HG03521 (cell line): ENCODE data around the gene BCL11B.

Experiments used
- ATAC-seq: cut with Tn5 transposase; IDR thresholded peaks from one replicate; pipeline ENCODE4 v1.9.1; 2021; ENCODE audit warnings: mild to moderate bottlenecking, moderate library complexity; ENCODE audit not compliant: unreplicated experiment

Gene BCL11B

DNA sequence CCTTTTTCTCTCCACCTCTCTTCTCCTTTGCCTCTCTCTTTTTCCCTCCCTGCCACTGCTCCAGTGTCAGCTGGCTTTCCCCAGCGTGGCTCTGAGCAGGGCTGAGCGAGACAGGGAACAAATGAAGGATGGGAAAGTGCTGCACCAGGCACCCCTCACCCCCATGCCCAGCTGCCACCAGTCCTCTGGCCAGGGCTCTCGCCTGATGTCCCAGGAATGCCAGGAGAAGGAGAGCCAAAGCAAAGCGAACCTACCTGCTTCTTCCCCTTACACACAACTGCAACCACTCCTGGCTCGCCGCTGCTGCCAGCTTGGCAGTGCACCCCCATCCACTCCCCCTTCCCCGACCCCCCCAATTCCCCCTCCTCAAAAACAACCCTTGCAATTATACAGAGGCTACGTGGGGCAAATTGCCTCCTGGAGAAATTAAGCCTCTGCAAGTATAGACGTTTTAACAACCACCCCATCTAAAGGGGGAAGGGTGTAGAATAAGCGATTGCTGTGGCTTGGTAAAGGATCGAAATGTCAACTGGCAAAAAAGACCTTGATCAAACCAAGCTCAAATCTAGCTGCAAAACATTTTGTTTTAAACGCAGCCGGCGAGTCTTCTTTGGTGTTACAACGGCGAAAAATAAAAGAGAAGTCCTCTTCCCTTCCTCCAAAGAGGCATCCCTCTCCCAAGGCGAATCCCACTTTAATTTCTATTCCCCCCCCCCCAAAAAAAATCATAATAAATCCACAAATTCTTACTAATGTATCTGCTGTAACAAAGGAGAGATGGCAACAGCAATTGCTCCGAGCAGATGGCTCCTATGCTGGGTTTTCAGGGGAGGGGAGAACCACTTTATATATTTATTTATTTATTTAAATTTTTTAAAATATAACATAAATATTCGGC, 2.9 kb downstream of the BCL11B start:
- ATAC-seq = no peak

GRCh38 chr14:99267837-99268781, 3.9 kb downstream of the BCL11B start:
- no peak for ATAC-seq

GRCh38 chr14:99267381-99267780, 4.6 kb downstream of the BCL11B start:
- ATAC-seq = no peak

DNA sequence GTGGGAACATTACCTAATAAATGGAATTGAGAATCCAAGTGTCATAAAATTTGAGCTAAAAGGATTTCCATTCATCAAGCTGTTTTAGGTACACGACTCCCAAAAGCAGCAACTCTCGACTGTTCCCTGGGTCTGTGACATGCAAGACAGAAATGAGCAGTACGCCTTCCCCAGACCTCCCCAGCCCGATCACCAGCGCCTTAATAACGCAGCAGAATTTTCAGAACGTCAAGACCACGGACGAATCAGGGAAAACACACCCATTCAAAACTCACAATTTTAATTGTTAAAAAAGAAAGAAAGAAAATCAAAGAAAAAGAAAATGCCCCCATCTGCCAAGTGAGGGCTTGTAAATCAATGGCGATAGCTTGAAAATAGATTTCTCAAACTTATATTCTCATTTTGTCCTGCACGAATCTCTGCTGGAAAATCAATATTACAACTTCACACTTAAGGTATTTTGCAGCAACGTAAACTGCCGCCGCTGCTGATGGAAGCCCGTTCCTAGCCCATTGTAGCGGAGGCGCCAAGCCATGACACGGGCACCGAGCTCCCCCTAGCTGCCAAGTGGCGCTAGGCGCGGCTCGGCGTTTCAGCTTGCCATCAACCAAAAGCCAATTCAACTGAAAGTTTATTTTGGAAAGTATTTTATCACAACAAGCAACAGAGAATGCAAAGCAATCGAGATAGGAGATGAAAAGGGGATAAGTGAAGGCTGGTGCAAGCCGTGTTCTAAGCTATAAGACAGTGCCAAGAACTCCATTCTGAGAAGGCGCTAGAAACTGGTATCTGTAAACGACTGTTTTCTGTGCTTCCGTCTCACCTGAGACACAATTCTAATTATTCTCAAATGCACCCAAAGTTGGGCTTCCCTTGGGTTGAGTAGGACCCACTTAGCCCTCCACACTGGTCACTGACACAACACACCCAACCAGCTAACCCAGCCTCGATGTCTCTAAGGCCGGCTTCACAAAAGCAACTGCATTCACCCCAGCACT, 5.5 kb downstream of the BCL11B start:
- ATAC-seq = peak; percentile 73

GRCh38 chr14:99265571-99265970, 6.4 kb downstream of the BCL11B start:
- ATAC-seq = no peak

DNA sequence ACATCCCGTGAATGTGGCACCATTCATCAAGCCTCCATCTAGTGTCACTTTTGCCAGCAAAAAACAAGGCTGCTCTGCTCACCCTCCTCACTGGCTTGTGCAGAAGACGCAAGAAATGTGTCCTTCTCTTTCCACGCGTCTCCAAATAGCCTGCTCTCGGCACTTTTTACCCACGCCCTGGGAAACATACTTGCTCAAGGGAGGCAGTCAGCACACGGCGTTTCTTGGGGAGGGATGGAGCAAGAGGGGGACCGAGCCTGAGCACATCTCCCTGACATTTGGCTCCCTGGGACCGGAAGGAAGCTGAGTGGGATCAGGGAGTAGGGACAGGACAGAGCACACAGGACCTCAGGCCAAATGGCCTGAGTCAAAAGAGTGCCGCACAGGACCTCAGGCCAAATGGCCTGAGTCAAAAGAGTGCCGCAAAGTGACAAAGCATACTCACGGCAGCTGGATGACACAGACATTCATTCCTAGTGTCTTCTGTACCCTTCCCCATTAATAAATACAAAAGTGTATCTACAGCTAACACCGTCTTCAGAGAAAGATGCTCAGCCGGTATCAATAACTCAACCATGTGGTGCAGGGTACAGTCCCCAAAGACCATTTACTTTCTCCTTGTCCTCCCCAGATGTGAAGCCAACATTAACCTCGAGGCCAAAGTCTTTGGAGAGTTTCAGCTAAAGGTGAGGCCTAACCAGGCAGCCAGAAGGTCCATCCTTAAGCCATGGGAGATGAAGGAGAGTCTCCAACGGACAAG, 7.1 kb downstream of the BCL11B start:
- no peak for ATAC-seq

DNA sequence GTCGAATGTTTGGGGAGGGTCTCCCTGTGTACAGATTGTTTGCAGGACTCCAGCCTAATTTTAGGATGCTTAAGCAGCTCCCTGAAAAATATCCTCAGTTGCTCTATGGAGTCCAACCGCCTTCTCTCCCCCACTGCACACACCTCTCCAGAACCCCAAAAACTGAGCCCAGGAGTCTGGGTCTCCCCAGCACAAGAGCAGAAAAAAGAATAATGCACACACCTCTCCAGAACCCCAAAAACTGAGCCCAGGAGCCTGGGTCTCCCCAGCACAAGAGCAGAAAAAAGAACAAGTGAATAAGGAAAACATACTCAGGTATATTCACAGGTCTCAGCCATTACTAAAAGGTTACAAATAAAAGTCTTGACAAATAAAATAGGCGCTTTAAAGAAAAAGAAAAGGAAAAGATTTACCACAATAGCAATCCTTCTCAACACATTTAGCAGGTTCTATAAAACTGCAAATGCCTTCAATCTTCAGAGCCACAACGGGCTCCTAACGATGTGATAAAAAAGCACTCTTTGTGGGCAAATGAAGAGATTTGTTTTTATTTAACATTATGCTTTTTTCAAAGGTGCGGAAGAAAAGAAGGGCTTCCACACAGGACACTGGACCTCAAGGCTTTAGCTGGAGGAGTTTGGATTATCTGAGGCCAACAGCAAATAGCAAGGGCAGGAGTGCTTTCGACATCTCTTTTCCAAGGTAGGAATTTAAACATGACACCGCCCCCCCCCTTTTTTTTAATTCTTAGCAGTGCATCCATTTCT, 8.2 kb downstream of the BCL11B start:
- no peak for ATAC-seq

DNA sequence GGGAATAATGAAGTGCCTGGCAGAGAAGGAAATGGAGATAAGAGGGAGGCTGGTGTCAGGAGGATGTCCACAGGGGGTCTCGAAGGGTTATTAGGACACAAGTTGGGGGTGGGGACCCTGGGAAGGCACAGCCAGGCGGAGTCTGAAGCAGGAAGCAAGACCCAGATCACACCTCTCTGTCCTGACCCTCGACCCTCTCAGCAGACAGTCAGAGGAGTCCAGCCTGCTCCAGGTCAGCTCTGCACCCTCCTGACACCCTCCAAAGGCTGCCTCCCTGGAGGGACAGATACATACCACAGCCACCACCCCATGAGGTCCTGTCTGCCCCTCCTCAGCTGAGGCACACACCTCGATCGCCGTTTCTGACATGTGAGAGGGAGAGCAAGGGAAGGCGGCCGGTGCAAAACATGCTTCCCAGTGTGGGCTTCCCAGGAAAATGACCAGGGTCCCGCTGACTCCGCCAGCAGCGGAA, 9.0 kb downstream of the BCL11B start:
- ATAC-seq = no peak

GRCh38 chr14:99261912-99262787, 9.8 kb downstream of the BCL11B start:
- ATAC-seq = no peak

DNA sequence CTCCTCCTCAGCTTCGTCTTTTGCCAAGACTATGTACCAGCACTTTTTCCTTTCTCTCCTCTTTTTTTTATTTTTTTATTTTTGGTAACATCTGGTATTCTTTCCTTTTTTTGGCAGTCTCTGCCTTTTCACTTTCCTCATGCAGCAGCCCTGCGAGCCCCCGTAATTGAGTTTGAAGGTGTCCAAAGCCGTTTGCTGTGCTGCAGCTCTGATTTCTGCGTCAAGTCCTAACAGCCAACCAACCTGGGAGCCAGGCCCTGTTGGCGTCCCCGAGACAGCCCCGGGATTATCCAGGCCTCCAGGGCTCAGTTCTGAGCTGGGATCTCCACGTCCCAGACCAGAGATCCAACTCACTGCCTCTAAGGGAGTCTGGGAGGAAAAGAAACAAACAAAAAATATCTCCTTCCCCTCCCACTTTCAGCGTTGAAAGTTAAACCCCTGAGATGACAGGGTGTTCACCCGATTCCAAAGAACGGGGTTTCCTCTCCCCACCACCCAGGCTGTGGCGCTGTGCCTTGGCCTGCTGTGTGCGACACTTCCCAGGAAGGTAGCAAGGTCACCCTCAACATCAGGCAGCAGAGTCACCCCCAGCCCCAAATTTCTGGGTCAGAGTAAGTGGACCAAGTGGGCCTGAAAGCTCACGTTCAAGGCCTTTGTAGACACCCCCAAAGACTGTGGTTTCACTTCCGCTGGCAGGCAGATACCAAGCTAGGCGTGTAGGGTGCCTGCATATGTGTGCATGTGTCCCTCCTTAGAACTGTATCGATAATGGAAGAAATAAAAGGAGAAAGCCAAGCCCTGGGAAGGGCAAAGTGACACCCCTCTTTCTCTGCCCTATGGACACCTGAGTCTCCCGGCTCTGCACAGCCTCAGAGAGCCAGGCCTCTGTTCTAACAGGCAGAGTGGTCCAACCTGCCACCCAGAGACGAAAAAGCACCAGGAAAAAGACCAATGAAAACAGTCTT, 11.1 kb downstream of the BCL11B start:
- ATAC-seq = no peak

- ATAC-seq = no peak
Measured at GRCh38 chr14:99260116-99260515, 11.9 kb downstream of the BCL11B start.

DNA sequence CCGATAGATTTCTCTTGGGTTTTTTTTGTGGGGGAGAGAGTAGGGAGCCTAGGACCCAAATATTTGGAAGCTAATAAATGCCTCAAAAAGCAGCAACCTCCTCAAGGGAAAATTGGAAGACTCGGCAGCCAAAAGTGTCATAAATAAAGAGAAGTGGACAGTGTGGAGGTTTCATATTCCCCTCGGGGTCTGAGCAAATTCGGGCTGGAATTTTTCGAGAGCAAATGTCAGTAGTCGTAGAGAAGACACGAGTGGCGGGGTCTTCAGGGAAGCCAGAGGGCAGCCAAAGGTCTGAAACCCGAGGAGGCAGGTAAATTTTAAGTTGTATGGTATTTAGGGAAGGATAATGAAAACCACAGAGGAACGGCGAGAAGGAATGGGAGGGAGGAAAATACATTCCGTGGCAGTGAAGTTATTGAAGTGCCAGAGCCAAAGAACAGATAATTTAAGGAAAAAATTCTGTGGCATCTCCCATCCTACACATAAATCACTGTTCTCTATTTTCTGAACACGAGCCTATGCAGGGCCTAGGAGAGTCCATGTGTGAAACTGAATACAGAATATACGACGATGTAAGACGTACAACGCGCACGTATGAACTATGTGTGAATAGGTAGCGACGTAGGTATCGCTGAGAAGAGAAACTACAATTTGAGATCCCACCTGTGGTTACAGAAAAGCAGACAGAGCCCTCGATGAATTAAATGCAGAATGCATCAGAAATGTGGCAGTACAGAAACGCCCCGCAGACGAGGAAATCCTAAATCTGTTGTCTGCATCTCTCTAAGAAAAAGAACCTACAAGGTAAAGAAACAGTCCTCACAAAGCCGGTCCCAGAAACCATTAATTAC, 12.9 kb downstream of the BCL11B start:
- ATAC-seq = no peak

- no peak for ATAC-seq
Measured at GRCh38 chr14:99258341-99258861, 13.6 kb downstream of the BCL11B start.

GRCh38 chr14:99257673-99258221, 14.2 kb downstream of the BCL11B start:
- no peak for ATAC-seq

DNA sequence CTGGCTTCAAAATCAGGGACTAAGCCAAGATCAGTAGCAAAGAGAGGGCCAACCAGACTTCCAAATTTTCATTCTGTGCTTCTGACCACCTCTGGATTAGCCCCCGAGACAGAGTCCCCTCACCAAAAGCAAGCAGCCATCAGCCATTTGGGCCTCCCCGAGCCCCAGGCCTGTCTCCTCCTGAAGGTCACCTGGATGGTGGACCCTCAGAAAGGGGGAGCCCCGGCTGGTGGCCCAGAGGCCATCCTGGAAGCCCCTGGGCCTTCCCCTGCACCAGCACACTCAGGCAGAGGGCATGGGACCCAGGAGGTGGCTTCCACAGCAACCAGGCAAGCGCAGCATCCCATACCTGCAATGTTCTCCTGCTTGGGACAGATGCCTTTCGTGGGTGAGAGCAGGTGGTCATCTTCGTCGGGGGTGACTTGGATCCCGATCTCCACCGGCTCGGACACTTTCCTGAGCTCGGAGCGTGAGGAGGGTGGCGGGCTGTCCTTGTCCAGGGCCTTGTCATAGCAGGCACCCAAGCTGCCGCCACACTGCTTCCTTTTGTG, 14.8 kb downstream of the BCL11B start:
- no peak for ATAC-seq
